Progenitor cell of endocrine pancreas (in vitro differentiated cells): Measurements from ENCODE around the gene PDZD2. TPM values are rescaled to one million over a fixed set of nuclear protein-coding genes. Genes with fewer than 3 reads are reported as not detected.
A peak's percentile ranks its signal among the peaks of the same experiment; 100 is the strongest.

Source experiments
- DNase-seq: peaks from one replicate; pipeline ENCODE4 v3.0.0; 2021; ENCODE audit warnings: low spot score; ENCODE audit not compliant: unreplicated experiment
- H3K27ac Mint-ChIP-seq: 2 replicates; pipeline ENCODE4 v1.8.0; 2021; ENCODE audit warnings: mild to moderate bottlenecking, moderate library complexity, mixed read lengths
- H3K27me3 Mint-ChIP-seq: 2 replicates; pipeline ENCODE4 v1.8.0; 2021; ENCODE audit warnings: mixed read lengths
- H3K36me3 Mint-ChIP-seq: 2 replicates; pipeline ENCODE4 v1.8.0; 2022; ENCODE audit warnings: mixed read lengths; ENCODE audit not compliant: insufficient read depth
- H3K4me1 Mint-ChIP-seq: 2 replicates; pipeline ENCODE4 v1.8.0; 2021; ENCODE audit warnings: low read depth, mixed read lengths
- H3K4me3 Mint-ChIP-seq: 2 replicates; pipeline ENCODE4 v1.8.0; 2021; ENCODE audit warnings: low read depth, mild to moderate bottlenecking, moderate library complexity, mixed read lengths
- H3K9me3 Mint-ChIP-seq: 2 replicates; pipeline ENCODE4 v1.8.0; 2021; ENCODE audit warnings: low read depth, mixed read lengths
- total RNA-seq: library from RNA; stranded (reverse); gene quantifications from 2 replicates; pipeline ENCODE4 v1.2.1, GENCODE V29; 2021
- TF ChIP-seq, protein P1 (sequence below): fragments of 200-600 bp; sonication (generic); IDR thresholded peaks from one replicate; pipeline ENCODE4 v1.5.0; 2021; ENCODE audit warnings: antibody characterized with exemption, mild to moderate bottlenecking; ENCODE audit not compliant: unreplicated experiment

PDZD2 gene
- total RNA-seq, 1 donor from 2014 or later = 3.1 TPM

DNA sequence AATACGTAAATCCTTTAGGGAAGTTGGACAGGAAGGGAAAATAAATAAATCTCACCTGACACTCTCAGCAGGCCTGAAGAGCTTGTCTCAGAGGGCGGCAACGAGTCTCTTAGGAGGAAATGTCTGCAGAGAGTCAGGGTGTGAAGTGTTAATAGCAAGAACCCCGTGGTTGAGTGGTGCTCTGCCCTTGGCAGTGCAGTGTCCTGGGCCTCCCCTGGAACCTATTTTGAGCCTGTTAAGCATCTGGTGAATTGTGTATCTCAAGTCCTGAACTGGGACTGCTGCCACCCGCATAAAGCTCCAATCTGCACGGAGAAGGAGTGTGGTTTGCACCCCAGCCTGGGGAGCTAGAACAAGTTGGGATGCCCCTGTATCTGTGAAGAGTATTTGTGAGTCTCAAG, 323.4 kb downstream of the PDZD2 start:
- Mint-ChIP-seq H3K27me3 (no peaks in the 10 kb centered on the region), H3K4me1 (peaks cover 6% of the 10 kb centered on the region), H3K36me3 (no peaks in the 10 kb centered on the region), H3K4me3 (no peak overlapping the region), H3K9me3 (no peaks in the 10 kb centered on the region), H3K27ac (no peak overlapping the region)
- TF ChIP-seq, protein P1, sequence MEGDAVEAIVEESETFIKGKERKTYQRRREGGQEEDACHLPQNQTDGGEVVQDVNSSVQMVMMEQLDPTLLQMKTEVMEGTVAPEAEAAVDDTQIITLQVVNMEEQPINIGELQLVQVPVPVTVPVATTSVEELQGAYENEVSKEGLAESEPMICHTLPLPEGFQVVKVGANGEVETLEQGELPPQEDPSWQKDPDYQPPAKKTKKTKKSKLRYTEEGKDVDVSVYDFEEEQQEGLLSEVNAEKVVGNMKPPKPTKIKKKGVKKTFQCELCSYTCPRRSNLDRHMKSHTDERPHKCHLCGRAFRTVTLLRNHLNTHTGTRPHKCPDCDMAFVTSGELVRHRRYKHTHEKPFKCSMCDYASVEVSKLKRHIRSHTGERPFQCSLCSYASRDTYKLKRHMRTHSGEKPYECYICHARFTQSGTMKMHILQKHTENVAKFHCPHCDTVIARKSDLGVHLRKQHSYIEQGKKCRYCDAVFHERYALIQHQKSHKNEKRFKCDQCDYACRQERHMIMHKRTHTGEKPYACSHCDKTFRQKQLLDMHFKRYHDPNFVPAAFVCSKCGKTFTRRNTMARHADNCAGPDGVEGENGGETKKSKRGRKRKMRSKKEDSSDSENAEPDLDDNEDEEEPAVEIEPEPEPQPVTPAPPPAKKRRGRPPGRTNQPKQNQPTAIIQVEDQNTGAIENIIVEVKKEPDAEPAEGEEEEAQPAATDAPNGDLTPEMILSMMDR = no peak
- DNase-seq = no peak

- no peaks in the 10 kb centered on the region for H3K27me3 Mint-ChIP-seq
- no peak for DNase-seq
- no peaks in the 10 kb centered on the region for H3K36me3 Mint-ChIP-seq
- H3K9me3 Mint-ChIP-seq = no peaks in the 10 kb centered on the region
- peak overlapping the region; percentile 10 for H3K27ac Mint-ChIP-seq
- H3K4me1 Mint-ChIP-seq = peaks cover 6% of the 10 kb centered on the region
- H3K4me3 Mint-ChIP-seq = no peak overlapping the region
- TF ChIP-seq, protein P1 = no peak
Measured at GRCh38 chr5:31962871-31963307, 324.0 kb downstream of the PDZD2 start.

GRCh38 chr5:31963358-31964006, 324.6 kb downstream of the PDZD2 start:
- Mint-ChIP-seq H3K4me3 (no peak overlapping the region), H3K9me3 (no peaks in the 10 kb centered on the region), H3K27me3 (no peaks in the 10 kb centered on the region), H3K27ac (peak overlapping the region; percentile 33), H3K36me3 (no peaks in the 10 kb centered on the region), H3K4me1 (peaks cover 6% of the 10 kb centered on the region)
- DNase-seq = no peak
- TF ChIP-seq, protein P1 = no peak

GRCh38 chr5:31964007-31964360, 325.1 kb downstream of the PDZD2 start:
- no peak for DNase-seq
- Mint-ChIP-seq H3K36me3 (no peaks in the 10 kb centered on the region), H3K9me3 (no peaks in the 10 kb centered on the region), H3K4me3 (no peak overlapping the region), H3K27me3 (no peaks in the 10 kb centered on the region), H3K4me1 (peaks cover 6% of the 10 kb centered on the region), H3K27ac (no peak overlapping the region)
- TF ChIP-seq, protein P1 = no peak

DNA sequence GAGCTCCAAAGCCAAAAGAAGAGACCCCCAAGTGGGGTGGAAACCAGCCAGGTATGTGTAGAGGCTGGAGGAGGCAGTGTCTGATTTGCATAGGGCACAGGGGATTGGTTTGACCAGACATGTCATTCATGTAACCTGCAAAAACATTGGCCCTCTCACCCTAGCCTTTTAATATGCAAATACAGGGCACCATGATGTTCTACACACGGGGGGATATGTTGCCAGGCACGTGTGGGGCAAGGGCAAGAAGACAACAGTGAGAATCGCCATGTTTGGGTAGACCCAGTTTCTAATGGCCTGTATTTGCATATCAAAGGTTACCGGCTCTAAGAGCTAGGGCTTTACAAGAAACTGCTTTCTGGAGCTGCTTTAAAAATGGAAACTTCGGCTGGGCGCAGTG, 326.3 kb downstream of the PDZD2 start:
- Mint-ChIP-seq H3K4me3 (no peak overlapping the region), H3K36me3 (no peaks in the 10 kb centered on the region), H3K9me3 (no peaks in the 10 kb centered on the region), H3K27me3 (no peaks in the 10 kb centered on the region), H3K27ac (no peak overlapping the region), H3K4me1 (peaks cover 6% of the 10 kb centered on the region)
- DNase-seq = no peak
- TF ChIP-seq, protein P1 = no peak
